B cell (primary cell): ENCODE data around the gene STRA8. TPM values are rescaled to one million over a fixed set of nuclear protein-coding genes. Genes with fewer than 3 reads are reported as not detected.

ENCODE experiments used
- ATAC-seq: fragments of 200-7000 bp; cut with Tn5 transposase; one replicate; pipeline ENCODE4 v1.10.0; 2021; ENCODE audit warnings: low read depth, mild to moderate bottlenecking, moderate number of reproducible peaks, moderate library complexity
- CTCF ChIA-PET: fragments of 350-600 bp; sonication (Branson Sonifier 250); formaldehyde crosslinking; loops from one replicate; lab custom pipeline; 2021; ENCODE audit warnings: antibody characterized with exemption, inconsistent platforms; lab: Charles Lee
- POLR2A ChIA-PET: fragments of 350-600 bp; sonication (Branson Sonifier 250); formaldehyde crosslinking; loops from one replicate; lab custom pipeline; 2021; ENCODE audit warnings: antibody characterized with exemption; lab: Charles Lee
- DNase-seq: peaks from one replicate; pipeline ENCODE4 v3.0.0; 2013
- H2AFZ ChIP-seq: 2 replicates; pipeline ENCODE4 v1.6.1; 2012; ENCODE audit warnings: mild to moderate bottlenecking, low read depth, low read length; ENCODE audit not compliant: insufficient read depth, poor library complexity, severe bottlenecking
- H3K27ac ChIP-seq, 2 donors: 1 replicate in 1 of 2; 2 replicates in 1 of 2; pipeline ENCODE4 v1.5.1; 2012 to 2013; ENCODE audit warnings: low read length in 2 of 2, mild to moderate bottlenecking in 2 of 2, moderate library complexity in 1 of 2
- H3K27me3 ChIP-seq, 4 experiments: fragments of 200-600 bp in 1 of 4; sonication (generic) in 1 of 4; replicated peaks in 1 of 4; 1 replicate in 2 of 4; 2 replicates in 2 of 4; pipeline versions ENCODE4 v1.6.1 to v1.7.0; 2013 to 2016; ENCODE audit warnings: low read length in 3 of 4, mild to moderate bottlenecking in 2 of 4, mixed read lengths in 1 of 4, moderate library complexity in 1 of 4; ENCODE audit not compliant: insufficient read depth in 4 of 4, control insufficient read depth in 3 of 4; ENCODE audit errors: control extremely low read depth in 1 of 4
- H3K36me3 ChIP-seq, 2 experiments: replicated peaks in 1 of 2; 1 replicate in 1 of 2; 2 replicates in 1 of 2; pipeline versions ENCODE4 v1.6.1 to v1.7.1; 2013; ENCODE audit warnings: low read length in 1 of 2; ENCODE audit not compliant: insufficient read depth in 2 of 2, control insufficient read depth in 1 of 2; ENCODE audit errors: control extremely low read depth in 1 of 2, extremely low read depth in 1 of 2
- H3K4me1 ChIP-seq, 2 donors: fragments of 200-600 bp in 1 of 2; sonication (generic) in 1 of 2; 1 replicate in 1 of 2; 2 replicates in 1 of 2; pipeline versions ENCODE4 v1.5.1 to v1.6.1; 2013 to 2017; ENCODE audit warnings: low read length in 2 of 2; ENCODE audit not compliant: control insufficient read depth in 2 of 2, insufficient read depth in 2 of 2
- H3K4me2 ChIP-seq: replicated peaks from 2 replicates; pipeline ENCODE3; 2012; ENCODE audit warnings: mild to moderate bottlenecking, low read depth, low read length; ENCODE audit not compliant: poor library complexity, severe bottlenecking
- H3K4me3 ChIP-seq, 5 experiments: fragments of 200-600 bp in 1 of 5; sonication (generic) in 1 of 5; 1 replicate in 3 of 5; 2 replicates in 2 of 5; pipeline versions ENCODE4 v1.5.1 to v1.7.0; 2011 to 2016; ENCODE audit warnings: low read length in 4 of 5, mild to moderate bottlenecking in 4 of 5, low read depth in 2 of 5, control low read depth in 1 of 5, moderate library complexity in 1 of 5; ENCODE audit not compliant: insufficient read depth in 1 of 5; ENCODE audit errors: control extremely low read depth in 1 of 5, extremely low read depth in 1 of 5
- H3K79me2 ChIP-seq: fragments of 200-600 bp; sonication (generic); one replicate; pipeline ENCODE4 v1.6.0; 2016; ENCODE audit warnings: low read length; ENCODE audit not compliant: control insufficient read depth, insufficient read depth
- H3K9ac ChIP-seq: fragments of 200-600 bp; sonication (generic); 2 replicates; pipeline ENCODE4 v1.6.1; 2017; ENCODE audit warnings: mild to moderate bottlenecking, low read length, moderate library complexity
- H3K9me3 ChIP-seq, 3 donors: one replicate each; pipeline versions ENCODE4 v1.6.1 to v1.7.1; 2013; ENCODE audit warnings: low read length in 2 of 3; ENCODE audit not compliant: control insufficient read depth in 2 of 3, insufficient read depth in 1 of 3; ENCODE audit errors: control extremely low read depth in 1 of 3
- H4K20me1 ChIP-seq: 2 replicates; pipeline ENCODE4 v1.6.0; 2012; ENCODE audit warnings: mild to moderate bottlenecking, low read length; ENCODE audit not compliant: insufficient read depth, control insufficient read depth, poor library complexity, severe bottlenecking
- H3K27ac Mint-ChIP-seq: one replicate; pipeline ENCODE4 v1.8.0; 2021; ENCODE audit warnings: mixed read lengths
- H3K27me3 Mint-ChIP-seq: one replicate; pipeline ENCODE4 v1.8.0; 2021; ENCODE audit warnings: mixed read lengths
- H3K4me1 Mint-ChIP-seq: one replicate; pipeline ENCODE4 v1.8.0; 2021; ENCODE audit warnings: mixed read lengths
- H3K4me3 Mint-ChIP-seq: one replicate; pipeline ENCODE4 v1.8.0; 2021; ENCODE audit warnings: mixed read lengths
- H3K9me3 Mint-ChIP-seq: one replicate; pipeline ENCODE4 v1.8.0; 2022; ENCODE audit warnings: mixed read lengths; ENCODE audit not compliant: insufficient read depth
- EZH2 ChIP-seq: IDR thresholded peaks from 2 replicates; pipeline ENCODE4 v1.6.1; 2012; ENCODE audit warnings: borderline replicate concordance, low read depth, mild to moderate bottlenecking, moderate library complexity, low read length; ENCODE audit not compliant: insufficient read depth, poor library complexity, severe bottlenecking
- WGBS: methylation state at CpG from one replicate; pipeline ENCODE4 v1.1.5; 2013; ENCODE audit warnings: missing lambda C conversion rate; ENCODE audit not compliant: insufficient coverage; 5-methylcytosine and 5-hydroxymethylcytosine counted together
- intact Hi-C: fragments of 100-400 bp; cut with micrococcal nuclease; formaldehyde crosslinking; loops from one replicate; pipeline ENCODE4 v1.10.0; 2022
- polyA plus RNA-seq: library from polyadenylated mRNA; depleted of rRNA; stranded (reverse); fragments of >200 nt; gene quantifications from 2 replicates; pipeline ENCODE4 v1.2.3, GENCODE V29; 2012
- total RNA-seq, 2 donors: library from RNA; stranded (reverse); fragments of 120-200 nt in 1 of 2; gene quantifications; 1 replicate in 1 of 2; 2 replicates in 1 of 2; pipeline versions ENCODE4 v1.2.3 to v1.2.4, GENCODE V29; 2013 to 2022
- TF ChIP-seq, protein P1 (sequence below): fragments of 200-600 bp; IDR thresholded peaks from one replicate; pipeline ENCODE4 v1.8.0; 2022; ENCODE audit warnings: antibody characterized with exemption, mild to moderate bottlenecking

The STRA8 gene
- total and polyA plus RNA-seq, 2 donors (not counting 1 experiment from before 2014, with no cell fraction given): not detected

DNA sequence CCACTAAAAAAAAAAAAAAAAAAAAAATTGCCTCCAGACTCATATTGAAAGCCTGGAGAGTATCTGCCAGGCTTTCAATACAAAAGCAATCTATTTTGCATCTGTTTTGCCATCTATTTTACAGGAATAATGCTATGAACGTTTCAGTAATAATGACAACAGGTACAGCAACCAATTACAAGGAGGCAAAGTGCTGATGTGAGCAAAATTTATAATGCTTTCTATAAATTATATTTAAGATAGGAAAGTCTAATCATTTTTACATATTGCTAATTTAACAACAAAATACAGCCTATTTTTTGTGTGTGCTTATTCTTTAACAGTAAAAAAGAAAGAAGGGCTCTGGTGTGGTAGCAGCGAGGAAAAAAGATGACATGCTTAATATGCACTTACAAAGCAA is 32.3 kb upstream of the STRA8 start:
- no peak overlapping the region for H3K4me3 Mint-ChIP-seq
- no peak overlapping the region for H3K27ac ChIP-seq
- H3K9ac ChIP-seq: no peak overlapping the region
- TF ChIP-seq EZH2: no peak
- TF ChIP-seq, protein P1, sequence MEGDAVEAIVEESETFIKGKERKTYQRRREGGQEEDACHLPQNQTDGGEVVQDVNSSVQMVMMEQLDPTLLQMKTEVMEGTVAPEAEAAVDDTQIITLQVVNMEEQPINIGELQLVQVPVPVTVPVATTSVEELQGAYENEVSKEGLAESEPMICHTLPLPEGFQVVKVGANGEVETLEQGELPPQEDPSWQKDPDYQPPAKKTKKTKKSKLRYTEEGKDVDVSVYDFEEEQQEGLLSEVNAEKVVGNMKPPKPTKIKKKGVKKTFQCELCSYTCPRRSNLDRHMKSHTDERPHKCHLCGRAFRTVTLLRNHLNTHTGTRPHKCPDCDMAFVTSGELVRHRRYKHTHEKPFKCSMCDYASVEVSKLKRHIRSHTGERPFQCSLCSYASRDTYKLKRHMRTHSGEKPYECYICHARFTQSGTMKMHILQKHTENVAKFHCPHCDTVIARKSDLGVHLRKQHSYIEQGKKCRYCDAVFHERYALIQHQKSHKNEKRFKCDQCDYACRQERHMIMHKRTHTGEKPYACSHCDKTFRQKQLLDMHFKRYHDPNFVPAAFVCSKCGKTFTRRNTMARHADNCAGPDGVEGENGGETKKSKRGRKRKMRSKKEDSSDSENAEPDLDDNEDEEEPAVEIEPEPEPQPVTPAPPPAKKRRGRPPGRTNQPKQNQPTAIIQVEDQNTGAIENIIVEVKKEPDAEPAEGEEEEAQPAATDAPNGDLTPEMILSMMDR: no peak
- peaks cover 9% of the 10 kb centered on the region for H3K4me1 Mint-ChIP-seq
- H3K36me3 ChIP-seq: peaks cover 5 to 92% of the 10 kb centered on the region in 2 experiments
- no peaks in the 10 kb centered on the region for H3K9me3 ChIP-seq
- H3K27ac Mint-ChIP-seq: no peak overlapping the region
- DNase-seq (no peak), ATAC-seq (no peak)
- H3K4me1 ChIP-seq: no peaks in the 10 kb centered on the region
- H4K20me1 ChIP-seq: no peaks in the 10 kb centered on the region
- peaks cover 7% of the 10 kb centered on the region for H3K79me2 ChIP-seq
- no CpG with 5 or more reads among the region's 2 CpGs for WGBS
- ChIA-PET POLR2A (no interaction called here), CTCF (no interaction called here)
- H3K27me3 ChIP-seq: no peaks in the 10 kb centered on the region
- H3K27me3 Mint-ChIP-seq: no peaks in the 10 kb centered on the region
- H3K4me3 ChIP-seq: no peak overlapping the region
- intact Hi-C loops: no loop called here
- H3K4me2 ChIP-seq: no peak overlapping the region
- H2AFZ ChIP-seq: no peak overlapping the region
- no peaks in the 10 kb centered on the region for H3K9me3 Mint-ChIP-seq

DNA sequence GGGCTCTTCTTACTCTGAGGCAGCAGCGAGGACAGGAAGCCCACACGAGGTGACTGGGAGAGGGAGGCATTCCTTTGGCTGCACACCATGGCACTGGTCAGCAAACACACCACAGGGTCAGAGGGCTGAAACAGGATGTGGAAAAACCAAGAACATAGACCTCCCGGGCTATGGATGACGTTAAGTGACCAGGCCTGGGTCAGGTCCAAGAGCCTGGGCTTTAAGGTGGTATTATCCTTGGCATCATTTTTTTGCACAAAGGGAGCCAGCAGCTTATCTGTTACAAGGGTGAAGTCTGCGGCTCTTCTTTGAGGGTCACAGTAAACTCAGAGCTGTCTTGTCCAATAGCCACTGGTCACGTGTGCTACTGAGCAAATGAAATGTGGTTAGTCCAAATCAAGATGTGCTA is 29.3 kb upstream of the STRA8 start:
- Histone ChIP-seq H3K27ac (no peak overlapping the region), H3K4me2 (no peak overlapping the region), H3K4me1 (peaks cover 20 to 23% of the 10 kb centered on the region in 2 donors), H3K36me3 (peaks cover 5 to 63% of the 10 kb centered on the region in 2 experiments), H3K79me2 (peaks cover 7% of the 10 kb centered on the region), H3K9ac (no peak overlapping the region), H2AFZ (no peak overlapping the region), H4K20me1 (no peaks in the 10 kb centered on the region), H3K27me3 (no peaks in the 10 kb centered on the region), H3K4me3 (no peak overlapping the region), H3K9me3 (no peaks in the 10 kb centered on the region)
- WGBS: 96% methylated on average over 6 of the region's 6 CpGs
- H3K9me3 Mint-ChIP-seq: no peaks in the 10 kb centered on the region
- TF ChIP-seq EZH2: no peak
- TF ChIP-seq, protein P1: no peak
- no peaks in the 10 kb centered on the region for H3K27me3 Mint-ChIP-seq
- no peak overlapping the region for H3K4me3 Mint-ChIP-seq
- intact Hi-C loops: no loop called here
- ChIA-PET POLR2A (no interaction called here), CTCF (interaction anchor here (0.5 kb wide), 1 partner anchor 218 kb away, joined by 3 read pairs; the partner anchor contains the start of gene AGBL3)
- H3K27ac Mint-ChIP-seq: no peak overlapping the region
- DNase-seq (no peak), ATAC-seq (no peak)
- H3K4me1 Mint-ChIP-seq: peaks cover 37% of the 10 kb centered on the region
